A549 (cell line): Measurements from ENCODE around the gene OPN1LW.

Source experiments
- CBX2 ChIP-seq: fragments of 200-600 bp; sonication (generic); IDR thresholded peaks from 2 replicates; pipeline ENCODE4 v1.6.1; 2016; ENCODE audit warnings: low read depth, mild to moderate bottlenecking, borderline replicate concordance
- CEBPB ChIP-seq, 2 experiments: fragments of >200 bp in 1 of 2; sonication (Bioruptor Twin) in 1 of 2; formaldehyde crosslinking in 1 of 2; IDR thresholded peaks; 2 replicates each; pipeline ENCODE4 v1.6.1; 2012 to 2016
- ESRRA ChIP-seq: fragments of 150-350 bp; IDR thresholded peaks from 2 replicates; pipeline ENCODE4 v1.6.1; 2014; ENCODE audit warnings: mild to moderate bottlenecking, low read length, borderline replicate concordance
- MAFK ChIP-seq: fragments of 450-650 bp; IDR thresholded peaks from 2 replicates; pipeline ENCODE4 v1.6.1; 2014; ENCODE audit not compliant: partially characterized antibody
- MAX ChIP-seq: IDR thresholded peaks from 2 replicates; pipeline ENCODE4 v1.6.1; 2012
- POLR2A ChIP-seq: IDR thresholded peaks from 2 replicates; pipeline ENCODE4 v1.6.1; 2012; ENCODE audit warnings: mild to moderate bottlenecking, low read length
- RAD21 ChIP-seq, 2 experiments: fragments of >200 bp in 1 of 2; sonication (Bioruptor Twin) in 1 of 2; formaldehyde crosslinking in 1 of 2; IDR thresholded peaks in 1 of 2; conservative IDR thresholded peaks in 1 of 2; 2 replicates in 1 of 2; 3 replicates in 1 of 2; pipeline ENCODE4 v1.6.1; 2012 to 2018; ENCODE audit warnings: inconsistent platforms in 1 of 2
- TF ChIP-seq, protein P1 (sequence below): fragments of >200 bp; sonication (Bioruptor Twin); formaldehyde crosslinking; IDR thresholded peaks from 3 replicates; pipeline ENCODE4 v1.5.1; 2016

DNA sequence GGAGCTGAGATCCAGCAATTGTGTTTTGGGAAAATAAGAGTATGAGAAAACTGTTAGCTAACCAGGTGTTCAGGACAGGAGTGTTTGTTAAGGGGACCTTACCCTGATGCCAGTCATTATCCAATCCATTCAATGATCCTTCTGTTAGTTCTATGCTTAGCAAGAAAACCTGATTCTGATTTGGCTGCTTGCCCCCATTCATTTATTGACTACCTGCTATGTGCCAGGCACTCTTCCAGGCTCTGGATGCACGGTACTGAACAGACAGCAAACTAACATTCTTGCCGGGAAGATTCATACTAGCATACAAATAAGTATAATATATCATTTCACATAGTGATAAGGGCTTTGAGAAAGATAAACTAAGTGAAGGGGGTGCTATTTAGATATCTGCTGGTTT lies 45.5 kb upstream of the OPN1LW start:
- TF ChIP-seq CEBPB (IDR thresholded peaks at IDR 0.05) = no peak
- TF ChIP-seq, protein P1, sequence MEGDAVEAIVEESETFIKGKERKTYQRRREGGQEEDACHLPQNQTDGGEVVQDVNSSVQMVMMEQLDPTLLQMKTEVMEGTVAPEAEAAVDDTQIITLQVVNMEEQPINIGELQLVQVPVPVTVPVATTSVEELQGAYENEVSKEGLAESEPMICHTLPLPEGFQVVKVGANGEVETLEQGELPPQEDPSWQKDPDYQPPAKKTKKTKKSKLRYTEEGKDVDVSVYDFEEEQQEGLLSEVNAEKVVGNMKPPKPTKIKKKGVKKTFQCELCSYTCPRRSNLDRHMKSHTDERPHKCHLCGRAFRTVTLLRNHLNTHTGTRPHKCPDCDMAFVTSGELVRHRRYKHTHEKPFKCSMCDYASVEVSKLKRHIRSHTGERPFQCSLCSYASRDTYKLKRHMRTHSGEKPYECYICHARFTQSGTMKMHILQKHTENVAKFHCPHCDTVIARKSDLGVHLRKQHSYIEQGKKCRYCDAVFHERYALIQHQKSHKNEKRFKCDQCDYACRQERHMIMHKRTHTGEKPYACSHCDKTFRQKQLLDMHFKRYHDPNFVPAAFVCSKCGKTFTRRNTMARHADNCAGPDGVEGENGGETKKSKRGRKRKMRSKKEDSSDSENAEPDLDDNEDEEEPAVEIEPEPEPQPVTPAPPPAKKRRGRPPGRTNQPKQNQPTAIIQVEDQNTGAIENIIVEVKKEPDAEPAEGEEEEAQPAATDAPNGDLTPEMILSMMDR = no peak
- no peak for TF ChIP-seq RAD21 (conservative IDR thresholded peaks at IDR 0.05 in 1 of 2, IDR thresholded peaks at IDR 0.05 in 1 of 2)
- no peak for TF ChIP-seq POLR2A
- TF ChIP-seq MAFK = no peak
- no peak for TF ChIP-seq MAX
- TF ChIP-seq ESRRA = no peak
- TF ChIP-seq CBX2 = no peak
